ENCODE measurements around the gene KLHDC7B. TPM values are rescaled to one million over a fixed set of nuclear protein-coding genes. Genes with fewer than 3 reads are reported as not detected.

Gene KLHDC7B
- total and polyA plus RNA-seq, 2 of the 13 experiments (the other 11 are each of a cell fraction or from before 2014, with no cell fraction given): 0.11 TPM; not detected in 1

- TF ChIP-seq RELA (CRISPR knock-in tag; IDR thresholded peaks at IDR 0.05): no peak
- TF ChIP-seq MXD3 (CRISPR knock-in tag; IDR thresholded peaks at IDR 0.05): 0 out of 2 replicates have a peak, but pooled peaks have one; percentile 22
- TF ChIP-seq ZNF253 (CRISPR knock-in tag; IDR thresholded peaks at IDR 0.05; ENCODE audit: borderline replicate concordance): no peak; the same call in 1 of the 2 replicates
- no peak for TF ChIP-seq AGO1 (IDR thresholded peaks at IDR 0.05; ENCODE audit: low read depth, low read length, poor library complexity, severe bottlenecking)
- TF ChIP-seq RFX3 (CRISPR knock-in tag; IDR thresholded peaks at IDR 0.05): no peak
- TF ChIP-seq MXI1 (IDR thresholded peaks at IDR 0.05; ENCODE audit: borderline replicate concordance, low read depth, low read length): no peak; the same call in 2 of the 3 replicates
- TF ChIP-seq ZNF550 (CRISPR knock-in tag; IDR thresholded peaks at IDR 0.05; ENCODE audit: borderline replicate concordance): no peak
- no peak for TF ChIP-seq NFE2L1 (CRISPR knock-in tag; IDR thresholded peaks at IDR 0.05; ENCODE audit: borderline replicate concordance)
These were observed 15.7 kb upstream of the KLHDC7B start, which contains the start of gene TYMP (continued) for GRCh38 chr22:50529897-50530579.

GRCh38 chr22:50530580-50530876 lies 15.2 kb upstream of the KLHDC7B start:
- Histone ChIP-seq H3K4me1 (ENCODE audit: insufficient read depth, low read length) (peaks cover 74% of the 10 kb centered on the region), H4K20me1 (ENCODE audit: insufficient read depth, low read length) (no peaks in the 10 kb centered on the region), H3K27ac (ENCODE audit: extremely low read length, insufficient read depth, low read length) (peak overlapping the region; percentile 74), H3K27me3 (ENCODE audit: control insufficient read depth in 1 of 2, insufficient read depth in 2 of 2, low read length in 2 of 2) (0 out of 5 replicates have a peak, but pooled peaks cover 0 to 6% of the 10 kb centered on the region in 2 experiments), H3K4me3 (replicated peaks in 1 of 3; ENCODE audit: insufficient read depth in 1 of 3, low read depth in 2 of 3, low read length in 3 of 3) (peak overlapping the region; percentile 58 to 83 (median 74); a peak in 5 of 6 replicates), H3K79me2 (ENCODE audit: insufficient read depth, low read length) (peaks cover 2% of the 10 kb centered on the region), H3K4me2 (ENCODE audit: low read depth, low read length) (peak overlapping the region; percentile 84), H3K36me3 (replicated peaks in 1 of 2; ENCODE audit: control insufficient read depth in 1 of 2, insufficient read depth in 2 of 2, low read length in 2 of 2) (no peaks in the 10 kb centered on the region), H2AFZ (ENCODE audit: low read length) (no peak overlapping the region), H3K9me3 (ENCODE audit: low read length) (no peaks in the 10 kb centered on the region), H3K9ac (ENCODE audit: insufficient read depth, low read depth, low read length) (peak overlapping the region; percentile 73)
- no peak for FAIRE-seq
- intact Hi-C loops (cut with micrococcal nuclease; ENCODE audit: unreplicated experiment) (no loop called here), in situ Hi-C loops (cut with HindIII; ENCODE audit: extremely low pct_ligation_motif_present, low pct_unique_long_range_greater_than_20kb) (loop anchor here (5.0 kb wide), 1 partner anchor 37 kb away; no protein-coding TSS in a partner anchor)
- WGBS (ENCODE audit: low lambda C conversion rate): 0% methylated on average over 9 of the region's 21 CpGs
- no TSS peak for BruUV-seq (replicated peaks)
- ATAC-seq: peak; percentile 0; the same call in 1 of the 3 replicates
- CTCF ChIA-PET (ENCODE audit: low intra/inter-chr PET ratio, low total read pairs): no interaction called here
- POLR2A ChIA-PET: interaction anchor here (0.9 to 5.9 kb wide), 4 partner anchors 9 to 33 kb away, joined by 3 to 34 read pairs (median 10); partner anchors contain the start of genes KLHDC7B, LMF2, NCAPH2 and SYCE3
- DNase-seq (ENCODE audit: low spot score): peak; percentile 37
- no peak for TF ChIP-seq ZNF713 (CRISPR knock-in tag; IDR thresholded peaks at IDR 0.05)
- no peak for TF ChIP-seq JARID2 (CRISPR knock-in tag; IDR thresholded peaks at IDR 0.05; ENCODE audit: insufficient replicate concordance)
- TF ChIP-seq ZNF616 (CRISPR knock-in tag; IDR thresholded peaks at IDR 0.05; ENCODE audit: low read depth): no peak
- TF ChIP-seq BCL6 (CRISPR knock-in tag; IDR thresholded peaks at IDR 0.05): no peak; the same call in 1 of the 2 replicates
- no peak for TF ChIP-seq ONECUT2 (CRISPR knock-in tag; IDR thresholded peaks at IDR 0.05)
- TF ChIP-seq ZNF329 (CRISPR knock-in tag; IDR thresholded peaks at IDR 0.05; ENCODE audit: low read depth): no peak
- no peak for TF ChIP-seq ZNF414 (CRISPR knock-in tag; IDR thresholded peaks at IDR 0.05)
- peak; percentile 19; the same call in 1 of the 2 replicates for TF ChIP-seq ZNF430 (CRISPR knock-in tag; IDR thresholded peaks at IDR 0.05)
- TF ChIP-seq ZNF383 (CRISPR knock-in tag; IDR thresholded peaks at IDR 0.05; ENCODE audit: borderline replicate concordance): no peak
- no peak for TF ChIP-seq CREM (IDR thresholded peaks at IDR 0.05)
- TF ChIP-seq CREM (CRISPR knock-in tag; IDR thresholded peaks at IDR 0.05): no peak
- 0 out of 2 replicates have a peak, but pooled peaks have one; percentile 56 for TF ChIP-seq ZNF34 (CRISPR knock-in tag; IDR thresholded peaks at IDR 0.05; ENCODE audit: borderline replicate concordance)
- TF ChIP-seq ZNF75D (CRISPR knock-in tag; IDR thresholded peaks at IDR 0.05; ENCODE audit: borderline replicate concordance): no peak
- TF ChIP-seq ZNF460 (CRISPR knock-in tag; IDR thresholded peaks at IDR 0.05; ENCODE audit: borderline replicate concordance): no peak
- TF ChIP-seq RFX3 (CRISPR knock-in tag; IDR thresholded peaks at IDR 0.05): no peak
